Vagina (tissue), 2 donors: ENCODE measurements around the gene SLC34A2. TPM values are rescaled to one million over a fixed set of nuclear protein-coding genes. Genes with fewer than 3 reads are reported as not detected.
"Not testable (repeated sequence)": the region's sequence is repeated elsewhere in the genome, so short reads cannot be mapped to it uniquely, and the experiment has no call there.

ENCODE experiments used
- DNase-seq, 2 donors: peaks; one replicate each; pipeline ENCODE4 v3.0.0-alpha.2; 2017; ENCODE audit errors: extremely low spot score in 2 of 2
- H3K27ac ChIP-seq: fragments of 200-600 bp; sonication (generic); one replicate; pipeline ENCODE4 v1.5.1; 2019
- H3K27me3 ChIP-seq: fragments of 200-600 bp; sonication (generic); one replicate; pipeline ENCODE4 v1.5.1; 2019
- H3K36me3 ChIP-seq, 2 donors: fragments of 200-600 bp; sonication (generic); one replicate each; pipeline ENCODE4 v1.5.1; 2017 to 2019
- H3K4me1 ChIP-seq: fragments of 200-600 bp; sonication (generic); one replicate; pipeline ENCODE4 v1.5.1; 2019
- H3K4me3 ChIP-seq, 2 donors: fragments of 200-600 bp; sonication (generic); 1 replicate in 1 of 2; 2 replicates in 1 of 2; pipeline ENCODE4 v1.5.1; 2016 to 2019
- H3K9me3 ChIP-seq: fragments of 200-600 bp; sonication (generic); one replicate; pipeline ENCODE4 v1.5.1; 2019
- POLR2A ChIP-seq, 2 donors: fragments of 450-650 bp; IDR thresholded peaks; one replicate each; pipeline ENCODE4 v1.6.1; 2017; ENCODE audit warnings: antibody characterized with exemption in 2 of 2, mild to moderate bottlenecking in 2 of 2, moderate library complexity in 2 of 2
- POLR2AphosphoS5 ChIP-seq, 2 donors: sonication (generic); formaldehyde crosslinking; IDR thresholded peaks; one replicate each; pipeline ENCODE4 v1.9.0; 2017; ENCODE audit warnings: antibody characterized with exemption in 2 of 2, mild to moderate bottlenecking in 2 of 2, low read depth in 1 of 2; ENCODE audit not compliant: insufficient read depth in 1 of 2
- intact Hi-C: fragments of 100-400 bp; cut with DNase I; formaldehyde crosslinking; loops from one replicate; pipeline ENCODE4 v1.15.1; 2023
- total RNA-seq: library from RNA; depleted of rRNA; stranded (reverse); fragments of >200 nt; gene quantifications from one replicate; pipeline ENCODE4 v1.2.3, GENCODE V29; 2016
- TF ChIP-seq, protein P1 (sequence below), 3 experiments: fragments of 450-650 bp in 2 of 3; fragments of 200-600 bp in 1 of 3; sonication (generic) in 1 of 3; IDR thresholded peaks; one replicate each; pipeline ENCODE4 v1.5.1; 2017 to 2019; ENCODE audit warnings: antibody characterized with exemption in 3 of 3, mild to moderate bottlenecking in 2 of 3, moderate library complexity in 2 of 3

Gene SLC34A2, protein sequence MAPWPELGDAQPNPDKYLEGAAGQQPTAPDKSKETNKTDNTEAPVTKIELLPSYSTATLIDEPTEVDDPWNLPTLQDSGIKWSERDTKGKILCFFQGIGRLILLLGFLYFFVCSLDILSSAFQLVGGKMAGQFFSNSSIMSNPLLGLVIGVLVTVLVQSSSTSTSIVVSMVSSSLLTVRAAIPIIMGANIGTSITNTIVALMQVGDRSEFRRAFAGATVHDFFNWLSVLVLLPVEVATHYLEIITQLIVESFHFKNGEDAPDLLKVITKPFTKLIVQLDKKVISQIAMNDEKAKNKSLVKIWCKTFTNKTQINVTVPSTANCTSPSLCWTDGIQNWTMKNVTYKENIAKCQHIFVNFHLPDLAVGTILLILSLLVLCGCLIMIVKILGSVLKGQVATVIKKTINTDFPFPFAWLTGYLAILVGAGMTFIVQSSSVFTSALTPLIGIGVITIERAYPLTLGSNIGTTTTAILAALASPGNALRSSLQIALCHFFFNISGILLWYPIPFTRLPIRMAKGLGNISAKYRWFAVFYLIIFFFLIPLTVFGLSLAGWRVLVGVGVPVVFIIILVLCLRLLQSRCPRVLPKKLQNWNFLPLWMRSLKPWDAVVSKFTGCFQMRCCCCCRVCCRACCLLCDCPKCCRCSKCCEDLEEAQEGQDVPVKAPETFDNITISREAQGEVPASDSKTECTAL
- total RNA-seq: not detected

DNA sequence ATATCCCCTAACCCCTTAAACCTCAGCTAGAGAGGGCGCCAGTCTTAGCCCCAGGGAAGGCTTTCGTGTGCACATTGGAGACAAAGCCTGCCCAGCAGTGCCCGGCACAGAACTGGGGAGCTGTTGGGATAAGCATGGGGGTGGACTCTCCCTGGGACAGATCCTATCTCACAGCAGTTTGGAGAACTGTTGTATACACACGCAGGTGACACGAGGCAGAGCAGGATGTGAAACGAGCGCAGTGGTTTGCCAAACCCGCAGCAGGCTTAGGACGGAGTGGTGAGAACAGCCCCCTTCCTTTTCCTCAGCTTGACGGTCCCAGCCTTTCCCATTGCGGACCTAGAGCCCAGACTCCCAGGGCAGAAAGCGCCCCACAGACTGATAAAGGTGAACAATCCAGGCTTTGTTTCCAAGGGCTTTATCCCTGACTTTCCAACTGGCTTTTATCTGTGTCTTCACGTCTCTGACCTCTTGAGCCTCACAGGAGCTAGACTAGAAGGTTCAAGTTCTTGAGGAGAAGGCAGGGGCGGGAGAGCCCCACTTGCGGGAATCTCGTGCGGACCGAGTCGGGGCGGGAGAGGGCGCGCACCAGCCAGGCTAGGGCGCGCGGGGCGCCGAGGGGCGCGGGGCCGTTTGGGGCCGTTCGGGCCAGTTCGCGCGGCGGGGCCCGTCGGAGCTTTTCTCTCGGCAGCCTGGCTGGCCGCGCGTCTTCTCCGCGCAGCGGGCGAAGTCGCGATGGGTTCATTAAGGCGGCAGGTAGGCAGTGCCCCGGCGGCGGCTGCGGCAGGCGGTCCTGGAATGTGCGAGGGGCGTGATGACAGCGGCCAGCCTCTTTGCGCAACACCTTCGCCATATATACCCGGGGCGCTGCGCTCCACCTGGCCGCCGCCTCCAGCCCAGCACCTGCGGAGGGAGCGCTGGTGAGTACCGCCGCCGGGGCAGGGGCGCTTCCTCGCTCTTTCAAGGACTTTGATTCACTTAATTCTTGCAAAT, at the start of gene SLC34A2:
Gene SLC34A2 (plus strand): TSS at position 881 of the 993 bp plus-strand sequence. CDS start 6,650 bp downstream, outside the sequence.
- no peaks in the 10 kb centered on the region for H3K36me3 ChIP-seq
- no peaks in the 10 kb centered on the region for H3K9me3 ChIP-seq
- no peak for DNase-seq
- intact Hi-C loops: no loop called here
- H3K27me3 ChIP-seq: no peaks in the 10 kb centered on the region
- no peaks in the 10 kb centered on the region for H3K4me1 ChIP-seq
- H3K27ac ChIP-seq: no peak within 1 kb of the TSS
- H3K4me3 ChIP-seq: no peak within 1 kb of the TSS
- TF ChIP-seq, protein P1, sequence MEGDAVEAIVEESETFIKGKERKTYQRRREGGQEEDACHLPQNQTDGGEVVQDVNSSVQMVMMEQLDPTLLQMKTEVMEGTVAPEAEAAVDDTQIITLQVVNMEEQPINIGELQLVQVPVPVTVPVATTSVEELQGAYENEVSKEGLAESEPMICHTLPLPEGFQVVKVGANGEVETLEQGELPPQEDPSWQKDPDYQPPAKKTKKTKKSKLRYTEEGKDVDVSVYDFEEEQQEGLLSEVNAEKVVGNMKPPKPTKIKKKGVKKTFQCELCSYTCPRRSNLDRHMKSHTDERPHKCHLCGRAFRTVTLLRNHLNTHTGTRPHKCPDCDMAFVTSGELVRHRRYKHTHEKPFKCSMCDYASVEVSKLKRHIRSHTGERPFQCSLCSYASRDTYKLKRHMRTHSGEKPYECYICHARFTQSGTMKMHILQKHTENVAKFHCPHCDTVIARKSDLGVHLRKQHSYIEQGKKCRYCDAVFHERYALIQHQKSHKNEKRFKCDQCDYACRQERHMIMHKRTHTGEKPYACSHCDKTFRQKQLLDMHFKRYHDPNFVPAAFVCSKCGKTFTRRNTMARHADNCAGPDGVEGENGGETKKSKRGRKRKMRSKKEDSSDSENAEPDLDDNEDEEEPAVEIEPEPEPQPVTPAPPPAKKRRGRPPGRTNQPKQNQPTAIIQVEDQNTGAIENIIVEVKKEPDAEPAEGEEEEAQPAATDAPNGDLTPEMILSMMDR (IDR thresholded peaks at IDR 0.05): no peak
- TF ChIP-seq POLR2AphosphoS5 (IDR thresholded peaks at IDR 0.05; ENCODE audit: insufficient read depth in 1 of 2, low read depth in 1 of 2): no peak
- TF ChIP-seq POLR2A (IDR thresholded peaks at IDR 0.05): no peak

DNA sequence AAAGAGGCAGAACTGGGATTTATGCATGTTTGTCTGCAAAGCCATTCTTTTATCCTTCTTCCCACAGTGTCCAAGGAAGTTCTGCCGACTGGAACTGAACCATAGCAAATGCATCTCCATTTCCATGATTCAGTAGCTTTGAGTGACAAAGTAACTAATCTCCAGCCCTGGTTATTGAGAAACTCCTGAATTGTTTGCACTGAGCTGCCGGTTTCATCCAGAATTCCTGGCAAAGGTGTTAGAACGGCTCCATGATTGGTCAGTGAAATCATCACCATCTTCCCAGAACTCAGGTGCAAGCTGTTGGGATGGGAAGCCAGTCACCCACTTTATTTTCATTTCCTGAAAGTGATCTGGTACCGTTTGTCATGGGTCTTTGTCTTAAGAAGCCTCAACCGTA, 47.0 kb upstream of the SLC34A2 start:
- Histone ChIP-seq H3K27me3 (no peaks in the 10 kb centered on the region), H3K4me1 (no peaks in the 10 kb centered on the region), H3K27ac (no peak overlapping the region), H3K9me3 (no peaks in the 10 kb centered on the region), H3K4me3 (no peak overlapping the region), H3K36me3 (no peaks in the 10 kb centered on the region)
- intact Hi-C loops: no loop called here
- DNase-seq: no peak
- TF ChIP-seq, protein P1 (IDR thresholded peaks at IDR 0.05): no peak

DNA sequence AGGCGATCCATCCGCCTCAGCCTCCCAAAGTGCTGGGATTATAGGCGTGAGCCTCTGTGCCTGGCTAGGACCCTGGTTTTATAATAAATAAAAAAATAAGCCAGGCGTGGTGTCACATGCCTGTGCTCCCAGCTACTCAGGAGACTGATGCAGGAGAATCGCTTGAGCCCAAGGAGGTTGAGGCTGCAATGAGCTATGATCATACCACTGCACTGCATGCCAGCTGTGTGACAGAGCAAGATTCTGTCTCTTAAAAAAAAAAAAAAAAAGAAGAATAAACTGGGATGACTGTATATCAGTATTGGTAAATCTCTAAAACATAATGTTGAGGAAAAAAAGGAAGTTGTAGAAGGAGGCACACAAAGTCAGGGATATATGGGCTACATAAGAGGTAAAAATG, 45.7 kb upstream of the SLC34A2 start:
- intact Hi-C loops: no loop called here
- Histone ChIP-seq H3K27me3 (no peaks in the 10 kb centered on the region), H3K36me3 (no peaks in the 10 kb centered on the region), H3K27ac (no peak overlapping the region), H3K4me1 (no peaks in the 10 kb centered on the region), H3K9me3 (no peaks in the 10 kb centered on the region), H3K4me3 (no peak overlapping the region)
- no peak for DNase-seq
- TF ChIP-seq POLR2A (IDR thresholded peaks at IDR 0.05) (no peak), POLR2AphosphoS5 (IDR thresholded peaks at IDR 0.05; ENCODE audit: insufficient read depth in 1 of 2, low read depth in 1 of 2) (no peak)
- TF ChIP-seq, protein P1 (IDR thresholded peaks at IDR 0.05): no peak

DNA sequence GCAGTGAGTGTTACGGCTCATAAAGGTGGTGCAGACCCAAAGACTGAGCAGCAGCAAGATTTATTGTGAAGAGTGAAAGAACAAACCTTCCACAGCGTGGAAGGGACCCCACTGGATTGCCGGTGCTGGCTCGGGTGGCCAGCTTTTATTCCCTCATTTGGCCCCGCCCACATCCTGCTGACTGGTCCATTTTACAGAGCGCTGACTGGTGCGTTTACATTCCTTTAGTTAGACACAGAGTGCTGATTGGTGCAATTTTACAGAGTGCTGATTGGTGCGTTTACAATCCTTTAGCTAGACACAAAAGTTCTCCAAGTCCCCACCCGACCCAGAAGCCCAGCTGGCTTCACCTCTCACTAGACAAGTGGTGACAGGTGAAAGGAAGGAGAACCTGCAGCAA, 42.0 kb upstream of the SLC34A2 start:
- H3K27me3 ChIP-seq, H3K4me3 ChIP-seq, H3K4me1 ChIP-seq, DNase-seq, H3K36me3 ChIP-seq, H3K27ac ChIP-seq, H3K9me3 ChIP-seq, intact Hi-C loops: not testable (repeated sequence)

DNA sequence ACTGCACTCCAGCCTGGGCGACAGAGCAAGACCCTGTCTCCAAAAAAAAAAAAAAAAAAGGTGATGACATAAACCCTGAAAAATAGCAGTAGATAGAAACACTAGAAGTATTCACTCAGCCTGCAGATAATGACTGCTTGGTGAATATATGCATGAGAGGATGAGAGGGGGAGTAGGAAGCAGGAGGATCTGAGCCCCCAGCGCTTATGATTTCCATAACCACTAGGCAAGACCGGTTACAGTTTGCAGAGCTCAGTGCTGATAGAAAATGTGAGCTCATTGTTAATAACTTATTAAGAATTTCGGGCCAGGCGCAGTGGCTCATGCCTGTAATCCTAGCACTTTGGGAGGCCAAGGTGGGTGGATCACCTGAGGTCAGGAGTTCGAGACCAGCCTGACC, 40.8 kb upstream of the SLC34A2 start:
- no peaks in the 10 kb centered on the region for H3K4me1 ChIP-seq
- H3K4me3 ChIP-seq: no peak overlapping the region
- DNase-seq: no peak
- TF ChIP-seq, protein P1 (IDR thresholded peaks at IDR 0.05): no peak
- TF ChIP-seq POLR2AphosphoS5 (IDR thresholded peaks at IDR 0.05; ENCODE audit: insufficient read depth in 1 of 2, low read depth in 1 of 2) (no peak), POLR2A (IDR thresholded peaks at IDR 0.05) (no peak)
- no peaks in the 10 kb centered on the region for H3K27me3 ChIP-seq
- no peak overlapping the region for H3K27ac ChIP-seq
- intact Hi-C loops: no loop called here
- H3K9me3 ChIP-seq: no peaks in the 10 kb centered on the region
- no peaks in the 10 kb centered on the region for H3K36me3 ChIP-seq
